Measurements from ENCODE around the gene ETFB.

Gene ETFB

GRCh38 chr19:51317376-51317775 is 48.8 kb downstream of the ETFB start:
- in situ Hi-C loops (cut with HindIII; ENCODE audit: low pct_ligation_motif_present, low pct_unique_long_range_greater_than_20kb, low sequenced_read_pairs) = no loop called here
- DNase-seq = no peak

- in situ Hi-C loops (cut with HindIII; ENCODE audit: low pct_ligation_motif_present, low pct_unique_long_range_greater_than_20kb, low sequenced_read_pairs) = no loop called here
- DNase-seq = no peak
Measured at GRCh38 chr19:51316688-51317087, 49.5 kb downstream of the ETFB start.

GRCh38 chr19:51311351-51312257 is 54.6 kb downstream of the ETFB start, which contains the start of gene IGLON5:
IGLON5 (plus strand) TSS chr19:51311644; CDS start chr19:51311848, 204 bp downstream.
- in situ Hi-C loops (cut with HindIII; ENCODE audit: low pct_ligation_motif_present, low pct_unique_long_range_greater_than_20kb, low sequenced_read_pairs) = no loop called here
- DNase-seq = no peak

- in situ Hi-C loops (cut with HindIII; ENCODE audit: low pct_ligation_motif_present, low pct_unique_long_range_greater_than_20kb, low sequenced_read_pairs) = no loop called here
Measured at GRCh38 chr19:51305479-51305878, 60.7 kb downstream of the ETFB start.

GRCh38 chr19:51301266-51301665 is 64.9 kb downstream of the ETFB start:
- no peak for DNase-seq
- in situ Hi-C loops (cut with HindIII; ENCODE audit: low pct_ligation_motif_present, low pct_unique_long_range_greater_than_20kb, low sequenced_read_pairs) = no loop called here

More at GRCh38 chr19:51305479-51305878, 60.7 kb downstream of the ETFB start:
- no peak for DNase-seq

GRCh38 chr19:51297406-51297805 is 68.8 kb downstream of the ETFB start:
- in situ Hi-C loops (cut with HindIII; ENCODE audit: low pct_ligation_motif_present, low pct_unique_long_range_greater_than_20kb, low sequenced_read_pairs) = no loop called here

GRCh38 chr19:51296336-51297093 is 69.7 kb downstream of the ETFB start:
- in situ Hi-C loops (cut with HindIII; ENCODE audit: low pct_ligation_motif_present, low pct_unique_long_range_greater_than_20kb, low sequenced_read_pairs) = no loop called here
- DNase-seq = no peak

More at GRCh38 chr19:51297406-51297805, 68.8 kb downstream of the ETFB start:
- DNase-seq = no peak

GRCh38 chr19:51295382-51296126 is 70.6 kb downstream of the ETFB start:
- no peak for DNase-seq

More at GRCh38 chr19:51295382-51296126, 70.6 kb downstream of the ETFB start:
- in situ Hi-C loops (cut with HindIII; ENCODE audit: low pct_ligation_motif_present, low pct_unique_long_range_greater_than_20kb, low sequenced_read_pairs) = no loop called here
